DMS 273 (cell line): ENCODE data around the gene RPL12.

ENCODE experiments used
- DNase-seq: peaks from one replicate; lab custom pipeline; 2025; ENCODE audit not compliant: unreplicated experiment; lab: John Stamatoyannopoulos, UW

Gene RPL12

GRCh38 chr9:127444921-127445850 lies 6.0 kb downstream of the RPL12 start:
- DNase-seq = peak; percentile 72

GRCh38 chr9:127444283-127444920 lies 6.8 kb downstream of the RPL12 start:
- peak; percentile 69 for DNase-seq

GRCh38 chr9:127438394-127438793 lies 12.8 kb downstream of the RPL12 start:
- DNase-seq = no peak

GRCh38 chr9:127437497-127438264 lies 13.5 kb downstream of the RPL12 start:
- no peak for DNase-seq

GRCh38 chr9:127430415-127430814 lies 20.8 kb downstream of the RPL12 start:
- no peak for DNase-seq

DNA sequence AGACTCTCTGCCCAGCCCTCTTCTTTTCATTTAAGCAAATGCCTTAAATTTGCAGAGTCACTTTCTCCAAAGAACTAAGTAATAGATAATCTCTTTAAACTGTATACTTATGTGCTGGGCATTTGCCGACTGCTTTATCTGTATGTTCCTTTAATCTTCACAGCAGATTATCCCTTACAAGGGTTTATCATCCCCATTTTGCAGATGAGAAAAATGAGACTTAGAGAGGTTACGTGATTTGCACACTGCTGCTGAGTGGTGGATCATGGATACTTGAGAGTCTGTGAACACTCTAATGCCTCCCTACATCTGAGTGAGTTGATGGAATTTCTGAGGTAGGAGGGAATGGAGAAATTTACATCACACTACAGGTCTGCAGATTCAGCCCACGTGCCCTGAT lies 22.9 kb downstream of the RPL12 start:
- no peak for DNase-seq

GRCh38 chr9:127426756-127427155 lies 24.4 kb downstream of the RPL12 start:
- DNase-seq = no peak

GRCh38 chr9:127424676-127424999 lies 26.6 kb downstream of the RPL12 start:
- DNase-seq = peak; percentile 68

- DNase-seq = peak; percentile 96
Observed at GRCh38 chr9:127423934-127424675, 27.1 kb downstream of the RPL12 start, which contains the start of gene ZNF79. ZNF79 (plus strand) TSS chr9:127424382; CDS start chr9:127424788, 406 bp downstream.

DNA sequence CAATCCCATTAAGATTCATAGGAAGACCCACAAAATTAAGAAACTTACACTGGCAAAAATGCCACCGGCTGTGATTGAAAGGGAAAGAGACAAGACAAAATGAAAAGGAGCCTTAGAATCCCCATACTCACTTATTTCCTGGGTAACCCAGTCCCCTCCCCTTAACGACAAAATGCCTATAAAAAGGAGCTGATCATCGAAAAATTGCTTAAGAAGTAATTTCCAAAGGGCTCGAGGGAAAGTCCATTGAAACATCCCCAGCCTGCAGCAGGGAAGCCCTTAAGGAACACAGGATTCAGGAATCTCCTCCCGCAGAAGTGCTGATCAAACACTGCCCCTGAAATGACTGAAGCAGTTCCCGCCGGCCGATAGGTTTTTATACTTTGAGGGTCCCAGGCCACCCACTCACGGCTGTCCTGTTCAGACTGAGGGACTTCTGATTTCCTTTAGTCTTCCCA lies 27.7 kb downstream of the RPL12 start:
- no peak for DNase-seq

GRCh38 chr9:127422787-127423186 lies 28.4 kb downstream of the RPL12 start:
- DNase-seq = no peak

DNA sequence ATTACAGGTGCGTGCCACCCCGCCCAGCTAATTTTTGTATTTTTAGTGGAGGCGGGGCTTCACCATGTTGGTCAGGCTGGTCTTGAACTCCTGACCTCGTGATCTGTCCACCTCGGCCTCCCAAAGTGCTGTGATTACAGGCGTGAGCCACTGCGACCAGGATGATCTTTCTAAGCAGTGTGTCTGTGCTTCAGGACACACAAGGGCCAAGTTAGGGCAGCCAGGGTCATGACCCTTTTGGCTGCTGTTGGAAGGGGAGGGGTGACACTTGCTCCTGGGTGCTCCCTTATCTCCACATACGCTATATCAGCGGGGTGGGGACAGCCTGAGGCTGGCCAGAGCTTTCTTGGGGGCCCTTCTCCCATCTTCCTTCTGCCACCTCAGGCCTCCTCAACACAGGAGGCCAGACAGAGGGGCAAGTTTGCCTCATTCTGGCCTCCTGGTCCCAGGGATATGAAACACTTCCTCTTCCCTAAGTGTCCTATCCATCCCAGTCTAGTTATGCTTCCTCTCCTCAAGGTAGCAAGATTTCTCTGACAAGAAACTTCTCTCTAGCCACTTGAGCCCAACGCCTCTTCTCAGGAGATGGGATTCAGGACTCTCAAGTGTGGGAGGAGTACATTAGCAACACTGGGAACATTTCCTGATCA lies 28.9 kb downstream of the RPL12 start:
- no peak for DNase-seq

GRCh38 chr9:127421057-127421456 lies 30.1 kb downstream of the RPL12 start:
- no peak for DNase-seq

DNA sequence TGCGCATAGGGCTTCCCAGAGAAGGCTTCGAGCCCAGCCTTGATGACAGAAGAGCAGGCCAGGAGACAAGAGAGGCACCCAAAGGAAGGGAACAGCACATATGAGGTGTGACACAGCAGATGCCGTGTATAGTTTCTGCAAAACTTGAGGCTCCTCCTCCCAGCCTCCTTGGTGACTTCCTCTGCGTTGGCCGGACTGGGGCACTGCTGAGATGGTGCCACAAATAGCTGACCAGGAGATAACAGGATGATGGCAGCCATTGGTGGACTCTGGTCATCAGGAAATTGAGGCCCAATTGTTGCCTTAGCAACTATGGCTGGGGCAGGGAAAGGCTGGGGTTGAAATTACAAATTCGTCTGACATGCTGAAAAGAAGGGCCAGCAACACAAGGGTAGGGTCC lies 31.9 kb downstream of the RPL12 start:
- DNase-seq = no peak

GRCh38 chr9:127418037-127418471 lies 33.2 kb downstream of the RPL12 start:
- peak; percentile 56 for DNase-seq

- peak; percentile 56 for DNase-seq
Observed at GRCh38 chr9:127417131-127418036, 33.8 kb downstream of the RPL12 start.

DNA sequence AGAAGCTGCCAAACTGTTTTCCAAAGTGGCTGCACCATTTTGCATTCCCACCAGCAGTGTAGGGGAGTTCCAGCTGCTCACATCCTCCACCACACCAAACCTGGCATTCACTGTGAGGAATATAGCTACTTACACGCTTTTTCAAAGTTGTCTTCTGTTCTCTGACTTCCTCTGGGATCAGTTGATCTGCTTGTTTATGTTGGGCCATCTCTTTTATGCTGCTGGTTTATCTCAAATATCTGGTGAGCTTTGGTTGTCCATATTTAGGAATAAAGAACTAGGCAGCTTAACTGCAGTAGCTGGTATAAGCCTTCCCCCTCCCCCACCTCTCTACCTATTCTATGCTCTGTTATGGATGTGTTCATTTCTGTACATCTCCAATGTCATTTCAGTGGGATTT lies 35.5 kb downstream of the RPL12 start:
- DNase-seq = no peak

DNA sequence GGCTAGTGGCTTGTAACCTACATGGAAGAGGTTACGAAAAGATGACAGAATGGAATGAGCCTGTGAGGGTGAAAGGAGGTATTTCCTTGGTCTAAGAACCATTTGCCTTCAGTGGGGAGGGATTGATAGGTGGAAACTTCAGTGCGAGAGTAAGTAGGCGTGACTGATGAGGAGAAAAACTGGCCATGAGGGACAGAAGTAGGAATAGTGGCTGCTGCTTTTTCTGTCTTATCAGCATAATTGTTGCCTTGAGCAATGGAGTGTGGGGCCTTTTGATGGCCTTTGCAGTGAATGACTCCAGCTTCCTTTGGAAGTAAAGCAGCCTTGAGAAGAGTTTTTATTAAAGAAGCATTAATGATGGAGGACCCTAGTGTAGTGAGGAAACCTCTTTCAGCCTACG lies 36.1 kb downstream of the RPL12 start:
- no peak for DNase-seq

DNA sequence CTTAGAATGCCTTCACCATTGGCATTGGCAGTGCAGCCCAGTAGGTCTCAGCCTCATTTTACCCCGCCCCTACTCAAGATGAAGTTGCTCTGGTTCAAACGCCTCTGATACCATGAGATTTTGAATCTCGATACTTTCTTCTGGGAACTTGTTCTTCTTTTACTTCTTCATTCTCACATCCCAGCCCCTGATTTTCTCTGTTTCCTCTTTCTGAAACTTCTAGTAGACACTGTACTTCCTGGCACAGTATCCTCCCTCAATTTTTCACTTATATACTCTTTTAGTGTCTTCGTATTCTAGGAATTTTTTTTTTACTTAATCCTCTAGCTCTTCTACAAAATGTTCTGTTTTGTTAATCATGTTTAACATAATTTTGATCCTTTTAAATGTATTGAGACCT lies 40.1 kb downstream of the RPL12 start:
- no peak for DNase-seq
